HCT116 (cell line): ENCODE data around the gene AKAP3. TPM values are rescaled to one million over a fixed set of nuclear protein-coding genes. Genes with fewer than 3 reads are reported as not detected.

Source experiments
- ATAC-seq: fragments of 200-7000 bp; cut with Tn5 transposase; 2 replicates; pipeline ENCODE4 v1.9.1; 2020; ENCODE audit warnings: mild to moderate bottlenecking, moderate library complexity
- BruUV-seq: library from RNA; stranded (reverse); fragments of 400-500 nt; replicated peaks from 2 replicates; lab custom pipeline; 2021; lab: Mats Ljungman, UMichigan
- CTCF ChIA-PET: fragments of 300-600 bp; sonication (Branson Sonifier 250); formaldehyde crosslinking; loops from one replicate; lab custom pipeline; 2021; ENCODE audit warnings: antibody characterized with exemption; lab: Charles Lee
- POLR2A ChIA-PET: fragments of 300-600, 350-600 bp; sonication (Branson Sonifier 250); formaldehyde crosslinking; loops from one replicate; lab custom pipeline; 2021; ENCODE audit warnings: antibody characterized with exemption; lab: Charles Lee
- RAD21 ChIA-PET, 2 experiments: fragments of 300-600 bp; sonication (Branson Sonifier 250); formaldehyde crosslinking; loops; one replicate each; lab custom pipeline; 2023; ENCODE audit warnings: low total read pairs in 2 of 2; ENCODE audit not compliant: uncharacterized antibody in 2 of 2, unreplicated experiment in 2 of 2, low non-redundant PET in 1 of 2; lab: Charles Lee
- DNase-seq: peaks from one replicate; pipeline ENCODE4 v3.0.0-alpha.2; 2010; ENCODE audit warnings: low read depth, low spot score
- H2AFZ ChIP-seq: fragments of 200-600 bp; shearing (Covaris generic), sonication (generic); 2 replicates; pipeline ENCODE4 v1.6.1; 2017; ENCODE audit warnings: low read depth, mixed run types, mixed read lengths, antibody characterized with exemption, low read length; ENCODE audit not compliant: poor library complexity, severe bottlenecking
- H3K27ac ChIP-seq: 2 replicates; pipeline ENCODE4 v1.5.1; 2012; ENCODE audit warnings: low read depth, low read length
- H3K27me3 ChIP-seq: fragments of 200-600 bp; sonication (generic); 2 replicates; pipeline ENCODE4 v1.6.1; 2016; ENCODE audit warnings: mixed run types, low read length, mixed read lengths; ENCODE audit not compliant: insufficient read depth
- H3K36me3 ChIP-seq, 2 experiments: fragments of 200-500 bp in 1 of 2; fragments of 200-600 bp in 1 of 2; sonication (Bioruptor generic) in 1 of 2; sonication (generic) in 1 of 2; 2 replicates each; pipeline versions ENCODE4 v1.5.1 to v1.6.1; 2014 to 2016; ENCODE audit warnings: low read length in 2 of 2, inconsistent platforms in 1 of 2, mixed read lengths in 1 of 2, mixed run types in 1 of 2; ENCODE audit not compliant: insufficient read depth in 2 of 2, control insufficient read depth in 1 of 2
- H3K4me1 ChIP-seq, 2 experiments: fragments of 200-600 bp in 1 of 2; sonication (generic) in 1 of 2; 2 replicates each; pipeline versions ENCODE4 v1.5.1 to v1.6.1; 2012 to 2017; ENCODE audit warnings: low read length in 2 of 2, inconsistent platforms in 1 of 2, mild to moderate bottlenecking in 1 of 2, mixed read lengths in 1 of 2, mixed run types in 1 of 2, moderate library complexity in 1 of 2; ENCODE audit not compliant: insufficient read depth in 2 of 2, control insufficient read depth in 1 of 2
- H3K4me2 ChIP-seq: fragments of 200-600 bp; sonication (generic); 2 replicates; pipeline ENCODE4 v1.6.1; 2017; ENCODE audit warnings: mixed run types, low read length, mixed read lengths
- H3K4me3 ChIP-seq, 2 experiments: fragments of 200-600 bp in 1 of 2; sonication (generic) in 1 of 2; replicated peaks in 1 of 2; 2 replicates each; pipeline ENCODE4 v1.5.1; 2011 to 2016; ENCODE audit warnings: low read length in 2 of 2, control low read depth in 1 of 2, low read depth in 1 of 2, mild to moderate bottlenecking in 1 of 2, mixed read lengths in 1 of 2, mixed run types in 1 of 2
- H3K79me2 ChIP-seq: fragments of 200-600 bp; sonication (generic); 2 replicates; pipeline ENCODE4 v1.6.1; 2017; ENCODE audit warnings: mild to moderate bottlenecking, mixed run types, low read length, moderate library complexity, mixed read lengths; ENCODE audit not compliant: insufficient read depth
- H3K9ac ChIP-seq: fragments of 200-600 bp; sonication (generic); 2 replicates; pipeline ENCODE4 v1.6.1; 2016; ENCODE audit warnings: low read length, mixed read lengths
- H3K9me2 ChIP-seq: fragments of 200-600 bp; sonication (generic), shearing (Covaris generic); 2 replicates; pipeline ENCODE4 v1.6.1; 2017; ENCODE audit warnings: mixed run types, mild to moderate bottlenecking, moderate library complexity; ENCODE audit not compliant: insufficient read depth
- H3K9me3 ChIP-seq, 2 experiments: fragments of 200-500 bp in 1 of 2; fragments of 200-600 bp in 1 of 2; sonication (Bioruptor generic) in 1 of 2; sonication (generic) in 1 of 2; 2 replicates each; pipeline ENCODE4 v1.6.1; 2014 to 2017; ENCODE audit warnings: low read length in 2 of 2, mixed read lengths in 2 of 2, inconsistent platforms in 1 of 2, low read depth in 1 of 2, mild to moderate bottlenecking in 1 of 2, mixed run types in 1 of 2, moderate library complexity in 1 of 2; ENCODE audit not compliant: control insufficient read depth in 1 of 2, insufficient read depth in 1 of 2
- H4K20me1 ChIP-seq: fragments of 200-600 bp; sonication (generic), shearing (Covaris generic); 2 replicates; pipeline ENCODE4 v1.6.1; 2017; ENCODE audit warnings: mixed run types, mild to moderate bottlenecking, moderate library complexity; ENCODE audit not compliant: insufficient read depth
- CBX3 ChIP-seq: IDR thresholded peaks from 2 replicates; pipeline ENCODE4 v1.6.1; 2012; ENCODE audit warnings: low read depth
- CEBPB ChIP-seq: IDR thresholded peaks from 2 replicates; pipeline ENCODE4 v1.6.1; 2012; ENCODE audit warnings: low read depth
- EGR1 ChIP-seq: IDR thresholded peaks from 2 replicates; pipeline ENCODE4 v1.6.1; 2012; ENCODE audit warnings: low read depth
- ELF1 ChIP-seq: IDR thresholded peaks from 2 replicates; pipeline ENCODE4 v1.6.1; 2012; ENCODE audit warnings: low read depth, borderline replicate concordance
- EZH2 ChIP-seq: fragments of 200-600 bp; sonication (generic); IDR thresholded peaks from 2 replicates; pipeline ENCODE4 v1.6.1; 2017; ENCODE audit warnings: antibody characterized with exemption, mixed run types
- EZH2phosphoT487 ChIP-seq: fragments of 200-600 bp; IDR thresholded peaks from 2 replicates; pipeline ENCODE4 v1.6.1; 2018; ENCODE audit warnings: antibody characterized with exemption, borderline replicate concordance
- FOSL1 ChIP-seq: IDR thresholded peaks from 2 replicates; pipeline ENCODE4 v1.6.1; 2012; ENCODE audit warnings: low read depth
- JUND ChIP-seq: IDR thresholded peaks from 2 replicates; pipeline ENCODE4 v1.6.1; 2012
- POLR2A ChIP-seq: IDR thresholded peaks from 2 replicates; pipeline ENCODE4 v1.7.0; 2011; ENCODE audit warnings: borderline replicate concordance; ENCODE audit not compliant: insufficient read depth, insufficient read length; ENCODE audit errors: extremely low read depth
- POLR2AphosphoS5 ChIP-seq: IDR thresholded peaks from 2 replicates; pipeline ENCODE4 v1.6.1; 2011; ENCODE audit warnings: mild to moderate bottlenecking, low read depth, low read length, moderate library complexity
- RAD21 ChIP-seq: IDR thresholded peaks from 2 replicates; pipeline ENCODE4 v1.6.1; 2012; ENCODE audit warnings: low read depth, mild to moderate bottlenecking
- SP1 ChIP-seq: IDR thresholded peaks from 2 replicates; pipeline ENCODE4 v1.6.1; 2012; ENCODE audit warnings: low read depth
- SRF ChIP-seq: IDR thresholded peaks from 2 replicates; pipeline ENCODE4 v1.6.1; 2012; ENCODE audit warnings: low read depth
- TCF7L2 ChIP-seq: IDR thresholded peaks from 2 replicates; pipeline ENCODE4 v1.7.0; 2011; ENCODE audit warnings: borderline replicate concordance, inconsistent platforms; ENCODE audit not compliant: insufficient read depth, insufficient read length; ENCODE audit errors: extremely low read depth
- ZFX ChIP-seq: fragments of 450-650 bp; IDR thresholded peaks from 2 replicates; pipeline ENCODE4 v1.6.1; 2017
- ZNF274 ChIP-seq: fragments of 200-500 bp; sonication (Bioruptor generic); IDR thresholded peaks from 2 replicates; pipeline ENCODE4 v1.6.1; 2014; ENCODE audit warnings: mild to moderate bottlenecking, low read depth, low read length, inconsistent platforms
- intact Hi-C: fragments of 100-400 bp; cut with micrococcal nuclease; formaldehyde crosslinking; loops from 2 replicates; pipeline ENCODE4 v1.10.0; 2022
- total RNA-seq: library from RNA; stranded (reverse); gene quantifications from one replicate; pipeline ENCODE4 v1.2.1, GENCODE V29; 2021; ENCODE audit not compliant: unreplicated experiment
- TF ChIP-seq, protein P1 (sequence below), 3 experiments: fragments of 200-600 bp in 1 of 3; sonication (generic) in 1 of 3; IDR thresholded peaks in 2 of 3; conservative IDR thresholded peaks in 1 of 3; 2 replicates each; pipeline ENCODE4 v1.5.1; 2012 to 2017; ENCODE audit warnings: low read depth in 2 of 3, low read length in 2 of 3, antibody characterized with exemption in 1 of 3, borderline replicate concordance in 1 of 3, control low read depth in 1 of 3, mild to moderate bottlenecking in 1 of 3, mixed read lengths in 1 of 3, mixed run types in 1 of 3, moderate library complexity in 1 of 3; ENCODE audit not compliant: insufficient read depth in 1 of 3
- TF ChIP-seq, protein P2 (sequence below): IDR thresholded peaks from 2 replicates; pipeline ENCODE4 v1.6.1; 2012
- TF ChIP-seq, protein P3 (sequence below): IDR thresholded peaks from 2 replicates; pipeline ENCODE4 v1.6.1; 2011; ENCODE audit warnings: mild to moderate bottlenecking, low read length, moderate library complexity; ENCODE audit not compliant: insufficient replicate concordance; ENCODE audit errors: extremely low read depth

The AKAP3 gene
- total RNA-seq, 1 experiment from 2014 or later: 4.3 TPM

DNA sequence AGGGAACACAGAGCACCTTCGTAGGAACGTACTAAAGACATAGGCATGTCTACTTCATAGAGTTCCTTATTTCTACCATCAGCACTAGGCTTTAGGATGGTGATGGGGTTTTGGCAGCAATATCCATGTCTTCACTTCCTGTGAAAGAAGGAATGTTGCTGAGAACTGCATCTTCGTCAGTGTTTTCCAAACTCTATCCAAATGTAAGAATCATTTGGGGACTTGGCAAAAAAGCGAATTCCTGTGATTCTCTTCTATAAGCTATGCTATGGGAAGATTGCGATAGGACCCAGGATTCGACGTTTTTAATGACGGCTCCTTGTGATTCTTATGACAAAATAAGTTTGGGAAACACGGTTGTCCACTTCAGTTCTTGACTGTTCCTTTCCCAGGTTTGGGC lies 39.8 kb downstream of the AKAP3 start:
- intact Hi-C loops: loop anchor here (10.0 kb wide), 1 partner anchor 146 kb away; no protein-coding TSS in a partner anchor
- peaks cover 2 to 9% of the 10 kb centered on the region in 2 experiments; a peak in 1 of 4 replicates for H3K4me1 ChIP-seq
- ATAC-seq (no peak), DNase-seq (no peak)
- H2AFZ ChIP-seq: no peak overlapping the region
- CTCF ChIA-PET: no interaction called here
- H3K79me2 ChIP-seq: no peaks in the 10 kb centered on the region; the same call in 1 of the 2 replicates
- H3K27ac ChIP-seq: no peak overlapping the region
- no peaks in the 10 kb centered on the region for H3K9me2 ChIP-seq
- RAD21 ChIA-PET: no interaction called here
- TF ChIP-seq ZFX (no peak), EGR1 (no peak), ZNF274 (no peak), CEBPB (no peak), RAD21 (no peak), POLR2AphosphoS5 (no peak), POLR2A (no peak), EZH2 (no peak), JUND (no peak), SRF (no peak), EZH2phosphoT487 (no peak), SP1 (no peak), ELF1 (no peak), TCF7L2 (no peak), CBX3 (no peak), FOSL1 (no peak)
- TF ChIP-seq, protein P1, sequence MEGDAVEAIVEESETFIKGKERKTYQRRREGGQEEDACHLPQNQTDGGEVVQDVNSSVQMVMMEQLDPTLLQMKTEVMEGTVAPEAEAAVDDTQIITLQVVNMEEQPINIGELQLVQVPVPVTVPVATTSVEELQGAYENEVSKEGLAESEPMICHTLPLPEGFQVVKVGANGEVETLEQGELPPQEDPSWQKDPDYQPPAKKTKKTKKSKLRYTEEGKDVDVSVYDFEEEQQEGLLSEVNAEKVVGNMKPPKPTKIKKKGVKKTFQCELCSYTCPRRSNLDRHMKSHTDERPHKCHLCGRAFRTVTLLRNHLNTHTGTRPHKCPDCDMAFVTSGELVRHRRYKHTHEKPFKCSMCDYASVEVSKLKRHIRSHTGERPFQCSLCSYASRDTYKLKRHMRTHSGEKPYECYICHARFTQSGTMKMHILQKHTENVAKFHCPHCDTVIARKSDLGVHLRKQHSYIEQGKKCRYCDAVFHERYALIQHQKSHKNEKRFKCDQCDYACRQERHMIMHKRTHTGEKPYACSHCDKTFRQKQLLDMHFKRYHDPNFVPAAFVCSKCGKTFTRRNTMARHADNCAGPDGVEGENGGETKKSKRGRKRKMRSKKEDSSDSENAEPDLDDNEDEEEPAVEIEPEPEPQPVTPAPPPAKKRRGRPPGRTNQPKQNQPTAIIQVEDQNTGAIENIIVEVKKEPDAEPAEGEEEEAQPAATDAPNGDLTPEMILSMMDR (IDR thresholded peaks at IDR 0.05 in 2 of 3, conservative IDR thresholded peaks at IDR 0.05 in 1 of 3; ENCODE audit: borderline replicate concordance in 1 of 3, insufficient read depth in 1 of 3, low read depth in 2 of 3, low read length in 2 of 3): no peak
- TF ChIP-seq, protein P2, sequence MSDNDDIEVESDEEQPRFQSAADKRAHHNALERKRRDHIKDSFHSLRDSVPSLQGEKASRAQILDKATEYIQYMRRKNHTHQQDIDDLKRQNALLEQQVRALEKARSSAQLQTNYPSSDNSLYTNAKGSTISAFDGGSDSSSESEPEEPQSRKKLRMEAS: no peak
- TF ChIP-seq, protein P3, sequence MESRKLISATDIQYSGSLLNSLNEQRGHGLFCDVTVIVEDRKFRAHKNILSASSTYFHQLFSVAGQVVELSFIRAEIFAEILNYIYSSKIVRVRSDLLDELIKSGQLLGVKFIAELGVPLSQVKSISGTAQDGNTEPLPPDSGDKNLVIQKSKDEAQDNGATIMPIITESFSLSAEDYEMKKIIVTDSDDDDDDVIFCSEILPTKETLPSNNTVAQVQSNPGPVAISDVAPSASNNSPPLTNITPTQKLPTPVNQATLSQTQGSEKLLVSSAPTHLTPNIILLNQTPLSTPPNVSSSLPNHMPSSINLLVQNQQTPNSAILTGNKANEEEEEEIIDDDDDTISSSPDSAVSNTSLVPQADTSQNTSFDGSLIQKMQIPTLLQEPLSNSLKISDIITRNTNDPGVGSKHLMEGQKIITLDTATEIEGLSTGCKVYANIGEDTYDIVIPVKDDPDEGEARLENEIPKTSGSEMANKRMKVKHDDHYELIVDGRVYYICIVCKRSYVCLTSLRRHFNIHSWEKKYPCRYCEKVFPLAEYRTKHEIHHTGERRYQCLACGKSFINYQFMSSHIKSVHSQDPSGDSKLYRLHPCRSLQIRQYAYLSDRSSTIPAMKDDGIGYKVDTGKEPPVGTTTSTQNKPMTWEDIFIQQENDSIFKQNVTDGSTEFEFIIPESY: no peak
- no TSS peak for BruUV-seq
- H3K36me3 ChIP-seq: peaks cover 8 to 14% of the 10 kb centered on the region in 2 experiments; a peak in 2 of 4 replicates
- no peaks in the 10 kb centered on the region for H3K27me3 ChIP-seq
- no peaks in the 10 kb centered on the region for H3K9me3 ChIP-seq
- POLR2A ChIA-PET: no interaction called here
- H3K4me3 ChIP-seq: no peak overlapping the region
- no peaks in the 10 kb centered on the region for H4K20me1 ChIP-seq
- H3K9ac ChIP-seq: no peak overlapping the region
- H3K4me2 ChIP-seq: no peak overlapping the region
